T-helper 1 cell treated with Interleukin-12 subunit alpha and Interleukin-12 subunit beta and Interleukin-4 antibody, amounts not matched to agents 30 ng/mL and 1 ng/mL, for 36 hours (primary cell): ENCODE measurements around the gene CFAP53. TPM values are rescaled to one million over a fixed set of nuclear protein-coding genes. Genes with fewer than 3 reads are reported as not detected.

Experiments used
- intact Hi-C: fragments of 100-400 bp; cut with micrococcal nuclease; formaldehyde crosslinking; loops from one replicate; pipeline ENCODE4 v1.15.1; 2024
- total RNA-seq: library from RNA; stranded (reverse); gene quantifications from 2 replicates; pipeline ENCODE4 v1.2.3, GENCODE V29; 2022

Gene CFAP53
- total RNA-seq, 1 donor from 2014 or later: 0.44 TPM

DNA sequence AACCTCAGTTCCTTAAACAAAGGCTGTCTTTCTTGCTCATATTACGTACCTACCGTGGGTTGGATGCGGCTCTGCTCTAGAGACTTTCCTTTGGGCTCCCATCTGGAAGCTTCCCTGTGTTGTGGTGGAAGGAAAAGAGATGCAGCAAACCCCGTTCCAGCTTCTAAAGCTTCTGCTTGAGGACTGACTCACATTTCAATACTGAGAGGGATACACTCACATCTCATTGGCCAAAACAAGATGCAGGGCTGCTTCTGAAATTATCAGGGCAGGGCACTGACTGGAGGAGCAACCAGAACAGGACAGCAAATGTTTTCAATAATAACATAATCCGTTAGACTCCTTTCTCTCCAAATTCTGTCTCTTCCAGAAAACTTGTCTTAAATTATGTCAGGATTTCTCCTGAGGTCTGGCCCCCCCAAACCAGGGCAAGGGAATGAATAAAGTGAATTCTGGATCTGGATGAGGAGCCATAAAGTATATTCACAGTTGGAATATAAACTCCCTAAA is 66.9 kb downstream of the CFAP53 start:
- intact Hi-C loops: loop anchor here (10.0 kb wide), 1 partner anchor 705 kb away; the partner anchor contains the start of gene RPL17

DNA sequence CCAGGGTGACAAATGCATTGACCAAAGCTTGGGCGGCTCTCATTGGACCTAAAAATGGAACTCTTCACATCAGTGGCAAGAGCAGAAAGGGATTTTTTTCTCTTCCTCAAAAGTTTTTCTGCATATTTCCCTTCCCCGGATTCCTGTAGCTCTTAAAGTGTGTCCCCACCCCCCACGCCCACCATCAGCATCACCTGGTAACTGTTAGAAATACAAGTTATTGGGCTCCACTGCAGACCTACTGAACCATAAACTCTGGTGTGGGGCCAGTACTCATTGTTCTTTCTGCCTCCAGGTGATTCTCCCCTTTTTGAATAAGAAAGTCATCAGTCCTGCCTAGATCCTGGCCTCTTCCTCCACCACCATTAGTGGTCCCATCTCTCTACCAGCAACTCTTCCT is 70.0 kb downstream of the CFAP53 start:
- intact Hi-C loops: loop anchor here (10.0 kb wide), 1 partner anchor 701 kb away; the partner anchor contains the start of gene RPL17

DNA sequence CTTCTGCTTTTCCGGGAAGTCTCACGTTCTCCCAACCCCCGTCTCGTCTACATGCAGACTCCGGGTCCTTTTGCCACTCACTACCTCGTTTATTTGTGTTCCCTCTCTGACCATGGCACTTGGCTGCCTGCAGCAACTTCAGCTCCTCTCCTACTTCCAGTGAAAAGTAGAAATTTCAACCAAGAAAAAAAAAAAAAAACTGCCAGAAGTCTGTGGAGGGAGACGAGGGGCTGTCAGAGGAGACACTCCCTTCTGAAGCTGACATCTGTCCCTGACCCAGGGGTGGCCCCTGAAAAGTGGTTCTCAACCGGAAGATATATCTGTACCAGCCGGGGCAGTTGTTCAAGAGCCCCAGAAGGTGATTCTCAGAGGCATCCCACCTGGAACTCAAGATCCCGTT is 70.6 kb downstream of the CFAP53 start:
- intact Hi-C loops: loop anchor here (2.0 to 10.0 kb wide), 2 partner anchors 187 to 701 kb away; partner anchors contain the start of gene RPL17

DNA sequence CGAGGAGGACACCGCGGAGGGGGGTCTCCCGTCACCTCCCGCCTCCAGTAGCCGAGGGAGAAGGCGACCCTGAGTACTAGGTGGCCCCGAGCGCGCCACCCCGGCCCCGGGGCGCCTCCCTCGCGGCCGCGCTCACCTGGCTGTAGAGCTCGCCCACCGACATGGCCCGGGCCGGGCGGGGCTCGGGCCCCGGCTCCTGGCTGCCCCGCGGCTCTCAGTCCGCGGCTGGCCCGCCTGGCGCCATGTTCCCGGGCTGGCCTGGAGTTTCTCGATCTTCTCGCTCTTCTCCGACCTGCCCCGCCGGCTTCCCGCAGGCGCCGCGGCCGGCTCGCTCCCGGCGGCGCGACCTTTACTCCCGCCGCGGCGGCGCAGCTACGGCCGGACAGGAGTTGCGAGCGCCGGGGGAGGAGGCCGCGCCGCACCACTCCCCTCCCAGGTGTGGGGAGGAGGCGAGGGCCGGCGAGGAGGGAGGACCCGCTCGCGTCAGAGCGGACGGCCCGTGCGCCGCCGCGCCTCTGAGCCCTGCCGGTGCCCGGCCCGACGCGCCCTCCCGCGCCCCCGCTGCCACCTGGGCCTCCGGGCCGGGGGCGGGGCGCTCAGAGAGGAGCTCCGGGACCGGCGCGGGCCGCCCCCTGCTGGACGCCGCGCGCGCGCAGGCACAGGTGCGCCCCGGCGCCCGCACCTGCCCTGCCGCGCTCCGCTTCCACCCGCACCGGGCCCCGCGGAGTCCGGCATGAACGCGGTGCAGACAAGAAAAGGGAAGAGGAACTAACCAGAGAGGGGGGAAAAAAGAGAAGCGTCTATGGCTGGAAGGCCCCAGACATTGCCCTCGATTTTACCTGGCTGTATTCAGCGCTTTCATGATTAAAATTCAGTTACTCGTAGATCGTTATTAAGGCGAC is 71.4 kb downstream of the CFAP53 start, which contains the start of gene MYO5B:
Gene MYO5B (minus strand): TSS at position 517 of the 902 bp plus-strand sequence. CDS start 354 bp downstream, at position 163.
- intact Hi-C loops: loop anchor here (2.0 to 10.0 kb wide), 2 partner anchors 186 to 700 kb away; partner anchors contain the start of gene RPL17

DNA sequence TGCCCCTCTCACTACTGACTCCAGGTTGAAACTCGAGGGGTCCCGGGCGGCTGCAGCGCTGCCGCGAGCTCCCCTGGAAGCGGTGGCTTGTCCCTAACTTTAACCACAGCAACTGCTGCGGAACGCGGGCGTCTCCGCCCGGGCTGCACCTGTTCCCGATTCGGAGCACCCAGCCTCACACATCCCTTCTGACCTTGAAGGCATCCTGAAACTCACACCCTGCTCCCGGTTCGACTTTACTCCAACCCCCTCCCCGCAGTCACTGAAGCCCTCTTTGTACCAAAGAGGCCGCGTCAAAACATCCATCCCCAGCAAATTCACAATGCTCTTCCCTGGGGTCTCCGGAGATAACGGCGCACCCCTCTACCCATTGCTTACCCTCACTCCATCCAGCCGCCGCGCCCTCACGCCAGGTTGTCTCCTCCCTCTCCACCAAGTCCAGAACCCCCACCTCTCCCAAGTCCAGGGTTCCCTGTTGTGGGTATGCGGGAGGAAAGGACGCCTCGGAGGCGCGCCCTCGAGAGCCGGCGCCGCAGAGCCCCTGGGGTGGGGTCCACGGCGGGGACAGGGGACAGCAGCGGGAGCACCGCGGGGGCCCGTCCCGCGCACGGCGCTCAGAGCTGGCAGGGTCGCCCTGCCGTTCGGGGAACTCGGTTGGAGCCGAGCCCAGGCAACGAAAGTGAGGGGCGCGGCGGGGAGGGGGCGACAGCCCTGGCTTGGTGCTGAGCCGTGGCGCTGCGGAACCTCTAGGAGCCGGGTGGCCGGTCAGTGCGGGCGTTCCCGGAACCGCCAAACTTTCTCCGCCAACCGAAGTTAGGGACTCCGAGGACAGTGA is 72.3 kb downstream of the CFAP53 start:
- intact Hi-C loops: loop anchor here (2.0 to 10.0 kb wide), 2 partner anchors 185 to 699 kb away; partner anchors contain the start of gene RPL17

DNA sequence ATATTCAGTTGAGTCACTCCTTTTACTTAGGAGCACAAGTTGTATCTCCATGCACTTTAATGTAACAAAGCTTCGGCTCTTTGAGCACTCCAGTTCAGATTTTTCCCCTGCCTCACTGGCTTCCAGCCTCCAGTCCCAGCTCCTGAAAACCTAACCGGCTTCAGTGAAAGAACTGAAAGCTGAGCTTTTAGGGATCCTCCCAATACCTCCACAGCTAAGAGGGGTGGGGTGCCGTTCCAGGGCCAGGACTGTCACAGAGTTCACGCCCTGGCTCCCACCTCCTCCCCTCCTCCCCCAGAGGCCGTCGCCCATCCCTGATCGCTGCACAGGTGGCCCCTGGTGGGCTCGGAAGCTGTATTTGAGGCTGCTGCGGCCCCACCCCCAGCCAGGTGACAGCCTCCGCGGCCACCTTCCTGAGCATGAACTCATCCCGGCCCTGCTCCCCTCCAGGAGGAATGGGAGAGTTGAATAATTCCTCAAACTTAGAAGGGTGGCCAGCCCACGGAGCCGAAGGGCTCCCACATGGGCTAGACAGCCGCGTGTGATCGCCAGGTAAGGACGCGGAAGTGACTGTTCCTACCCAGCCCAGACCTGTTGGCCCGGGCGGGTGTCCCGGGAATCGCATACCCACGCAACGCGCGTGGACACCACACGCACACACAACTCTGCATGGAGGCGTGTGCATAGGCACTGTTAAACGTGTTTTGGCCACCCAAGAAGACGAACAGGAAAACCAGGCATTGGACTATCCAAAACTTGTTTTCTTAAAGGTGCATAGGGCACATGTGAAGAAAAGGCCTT is 73.1 kb downstream of the CFAP53 start:
- intact Hi-C loops: loop anchor here (10.0 kb wide), 1 partner anchor 698 kb away; the partner anchor contains the start of gene RPL17

DNA sequence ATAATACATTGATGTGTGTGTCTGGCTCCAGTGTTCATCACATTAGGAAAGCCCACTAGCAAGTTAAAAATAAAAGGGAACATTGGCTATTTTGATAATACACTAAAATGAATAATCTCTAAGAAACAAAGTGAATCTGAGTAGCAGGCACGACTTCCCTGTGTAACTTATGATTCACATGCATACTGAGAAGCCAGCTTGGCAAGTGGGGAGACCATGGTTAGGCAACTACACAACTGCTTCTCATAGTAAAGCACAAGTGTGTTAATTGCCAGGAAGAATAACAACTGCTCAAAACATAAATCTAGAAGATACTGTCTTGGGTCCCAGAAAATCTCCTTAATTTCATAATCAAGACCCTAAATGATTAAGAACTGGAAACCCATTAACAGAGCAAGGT is 75.4 kb downstream of the CFAP53 start:
- intact Hi-C loops: loop anchor here (10.0 kb wide), 1 partner anchor 696 kb away; the partner anchor contains the start of gene RPL17

DNA sequence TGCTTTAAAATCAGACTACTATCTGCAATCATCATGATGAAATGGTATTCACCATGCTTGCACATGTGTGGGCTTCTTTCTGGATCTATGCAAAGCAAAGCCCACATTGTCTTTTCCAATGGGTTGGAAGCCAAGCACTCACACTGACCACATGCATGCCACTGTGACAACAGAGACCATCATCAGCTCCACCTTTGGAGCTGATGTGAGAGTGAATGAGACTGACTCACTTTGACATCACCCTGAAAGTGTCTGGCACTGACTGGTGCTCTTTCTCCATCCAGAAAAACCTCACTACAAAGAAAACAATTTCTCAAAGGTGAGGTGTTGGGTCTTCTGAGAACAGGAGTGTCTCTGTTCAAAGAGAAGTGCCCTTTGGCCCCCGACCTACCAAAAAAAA is 76.1 kb downstream of the CFAP53 start:
- intact Hi-C loops: loop anchor here (10.0 kb wide), 1 partner anchor 695 kb away; the partner anchor contains the start of gene RPL17

DNA sequence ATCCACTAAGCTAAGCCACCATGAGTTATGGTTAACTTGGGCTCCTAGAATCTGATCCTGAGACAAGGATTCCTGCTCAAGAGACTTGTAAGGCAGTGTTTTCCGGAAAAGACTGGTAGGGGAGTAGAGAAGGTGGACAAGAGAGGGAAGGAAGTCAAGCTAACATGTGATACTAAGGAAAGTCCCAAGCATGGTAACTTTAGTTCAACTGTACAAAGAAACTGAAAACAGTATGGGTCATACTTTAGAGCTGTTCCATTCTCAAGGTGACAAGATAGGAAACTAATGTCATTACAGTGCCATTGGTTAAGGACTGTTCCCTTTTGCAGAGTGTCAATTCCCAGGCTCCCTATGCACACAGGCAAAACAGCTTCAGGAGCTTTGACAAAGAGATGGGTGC is 77.1 kb downstream of the CFAP53 start:
- intact Hi-C loops: no loop called here

DNA sequence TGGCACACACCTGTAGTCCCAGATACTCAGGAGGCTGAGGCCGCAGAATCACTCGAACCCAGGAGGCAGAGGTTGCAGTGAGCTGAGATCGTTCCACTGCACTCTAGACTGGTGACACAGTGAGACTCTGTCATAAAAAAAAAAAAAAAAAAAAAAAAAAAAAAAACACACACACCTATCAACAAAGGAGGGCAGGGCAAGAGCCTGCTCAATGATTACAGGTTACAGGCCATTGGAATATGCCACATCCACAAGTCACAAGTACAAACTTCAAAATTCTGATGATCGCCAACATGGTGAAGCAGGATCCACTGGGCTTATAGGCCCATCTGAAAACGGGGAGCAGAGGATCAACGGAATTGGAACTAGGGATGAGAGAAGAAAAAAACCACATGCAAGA is 77.6 kb downstream of the CFAP53 start:
- intact Hi-C loops: no loop called here

DNA sequence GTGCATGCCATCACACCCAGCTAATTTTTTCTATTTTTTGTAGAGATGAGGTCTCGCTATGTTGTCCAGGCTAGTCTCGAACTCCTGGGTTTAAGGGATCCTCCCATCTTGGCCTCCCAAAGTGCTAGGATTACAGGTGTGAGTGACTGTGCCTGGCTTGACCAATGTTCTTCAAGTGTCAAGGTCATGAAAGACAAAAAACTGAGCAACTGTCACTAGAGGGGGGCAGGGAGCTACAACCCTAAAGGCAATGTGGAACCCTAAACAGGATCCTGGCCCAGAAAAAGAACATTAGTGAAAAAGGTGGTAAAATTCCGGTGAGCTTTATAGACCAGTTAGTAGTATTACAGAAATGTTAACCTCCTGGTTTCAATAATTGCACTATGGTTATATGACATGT is 78.6 kb downstream of the CFAP53 start:
- intact Hi-C loops: loop anchor here (1.0 kb wide), 1 partner anchor 170 kb away; no protein-coding TSS in a partner anchor

DNA sequence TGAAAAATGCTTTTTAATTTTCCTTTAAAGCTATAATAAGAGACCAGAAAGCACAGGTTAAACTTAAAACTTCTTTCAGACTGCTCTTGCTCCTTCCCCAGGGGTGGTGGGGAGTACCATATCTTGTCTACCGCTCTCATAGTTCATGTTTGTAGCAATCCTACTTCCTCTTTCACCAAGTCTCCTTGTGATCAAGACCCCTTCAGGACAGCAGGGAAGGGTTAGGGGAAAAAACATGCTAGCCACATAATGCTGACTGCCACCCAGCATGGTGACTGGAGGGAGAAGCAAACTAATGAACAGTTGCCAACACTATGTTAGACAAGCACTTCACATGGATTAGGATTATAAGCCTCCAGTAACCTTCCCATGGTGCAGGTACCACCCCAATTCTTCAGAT is 79.9 kb downstream of the CFAP53 start:
- intact Hi-C loops: no loop called here

DNA sequence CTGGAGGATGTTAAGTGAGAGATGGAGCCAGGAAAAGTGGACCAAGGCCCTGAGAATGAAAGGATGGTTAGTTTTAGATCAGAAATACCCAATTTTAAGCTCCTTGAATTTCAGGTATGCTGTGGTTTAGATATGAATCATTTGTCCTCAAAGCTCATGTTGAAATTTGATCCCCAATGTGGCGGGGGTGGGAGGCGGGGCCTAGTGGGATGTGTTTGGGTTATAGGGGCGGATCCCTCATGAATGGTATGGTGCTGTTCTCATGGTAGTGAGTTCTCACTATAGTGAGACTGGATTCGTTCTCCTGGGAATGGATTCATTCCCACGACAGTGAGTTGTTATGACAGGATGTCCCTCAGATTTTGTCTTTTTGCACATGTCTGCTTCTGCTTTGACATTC is 82.7 kb downstream of the CFAP53 start:
- intact Hi-C loops: no loop called here

DNA sequence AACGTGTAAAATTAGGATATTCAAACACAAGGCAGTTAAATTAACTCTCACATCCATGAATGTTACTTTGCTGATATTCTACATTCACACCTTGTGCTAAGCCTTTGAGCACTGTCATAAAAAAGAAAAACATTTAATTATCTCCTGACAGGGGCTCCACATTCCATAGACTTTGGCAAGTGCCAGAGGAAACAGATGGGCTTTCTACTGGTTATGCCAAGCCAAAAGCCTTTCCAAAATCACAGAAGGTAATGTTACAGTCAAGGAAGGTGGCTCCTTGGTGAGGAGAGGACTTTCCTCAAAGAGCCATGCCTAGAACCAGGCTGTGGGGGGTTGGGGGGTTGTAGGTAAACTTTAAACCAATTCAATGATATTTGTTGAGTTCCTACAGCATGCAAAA is 83.8 kb downstream of the CFAP53 start:
- intact Hi-C loops: no loop called here

DNA sequence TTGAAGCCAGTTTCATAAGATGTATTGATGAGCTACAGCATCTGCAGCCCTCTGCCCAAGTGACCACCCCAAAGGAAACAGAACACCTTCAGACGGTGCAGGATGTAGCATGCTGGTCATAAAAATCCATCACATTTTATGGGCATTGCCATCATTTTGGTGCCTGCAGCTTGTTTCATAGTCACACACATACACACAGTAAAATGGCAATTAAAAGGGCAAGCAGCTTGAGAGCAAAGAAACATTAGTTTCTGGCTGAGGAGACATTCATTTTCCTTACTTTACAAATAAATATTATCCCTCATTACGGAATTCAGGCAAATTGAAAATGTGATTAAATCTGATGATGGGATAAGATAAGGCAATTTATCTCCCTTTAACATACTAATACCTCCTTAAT is 84.7 kb downstream of the CFAP53 start:
- intact Hi-C loops: no loop called here

DNA sequence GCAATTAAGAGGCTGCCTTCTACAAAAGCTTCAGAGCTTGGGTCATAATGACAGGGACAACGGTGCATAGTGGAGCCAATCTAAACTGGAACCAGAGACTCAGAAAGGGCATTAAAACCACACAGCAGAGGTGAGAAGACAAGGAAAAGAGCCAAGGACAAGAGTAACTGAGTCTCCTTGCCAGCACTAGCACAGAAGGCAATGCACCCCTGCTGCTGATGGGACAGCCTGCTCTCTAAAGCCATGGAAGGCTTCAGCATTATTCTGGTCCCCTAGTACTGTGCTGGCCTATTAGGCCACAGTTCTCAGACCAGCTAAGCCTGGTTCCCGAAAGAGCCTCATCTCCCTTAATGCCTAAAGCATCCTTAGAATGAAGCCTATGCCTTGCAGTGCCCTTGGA is 86.8 kb downstream of the CFAP53 start:
- intact Hi-C loops: no loop called here

DNA sequence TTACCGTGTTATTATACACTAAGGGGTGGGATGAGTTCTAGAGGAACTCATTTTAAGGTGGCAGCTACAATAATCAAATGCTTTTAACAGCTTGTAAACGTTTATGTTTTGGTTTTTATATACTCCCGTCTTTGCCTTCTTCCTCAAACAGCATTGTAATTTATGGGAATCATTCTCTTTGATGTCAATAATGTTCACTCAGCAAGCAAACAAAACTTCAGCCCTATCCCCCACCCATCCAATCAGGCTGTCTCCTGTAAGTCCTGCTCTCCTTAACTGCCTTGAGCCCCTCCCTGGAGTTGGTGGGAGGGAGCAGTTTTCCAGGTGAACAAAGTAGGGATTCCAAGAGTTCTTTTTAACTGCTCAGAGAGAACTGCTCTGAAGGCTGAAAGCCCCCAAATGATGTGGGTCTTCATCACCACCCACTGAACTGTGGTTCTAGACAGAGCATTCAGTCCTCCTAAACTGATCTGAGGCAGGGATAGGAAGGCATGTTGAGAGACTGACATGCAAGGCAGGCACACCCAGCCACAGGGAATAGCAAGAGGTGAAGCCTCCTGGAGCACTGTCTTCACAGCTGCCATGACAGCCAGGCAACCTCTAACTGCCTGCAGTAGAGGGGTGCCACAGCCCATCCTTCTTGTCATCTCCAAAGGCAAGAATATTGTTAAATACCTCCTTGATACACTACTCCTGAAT is 88.9 kb downstream of the CFAP53 start:
- intact Hi-C loops: no loop called here
